GM21381 (cell line): ENCODE results near the gene RICTOR.

Experiments
- ATAC-seq: cut with Tn5 transposase; IDR thresholded peaks from one replicate; pipeline ENCODE4 v1.9.1; 2021; ENCODE audit warnings: mild to moderate bottlenecking, moderate library complexity; ENCODE audit not compliant: unreplicated experiment

Gene RICTOR

GRCh38 chr5:39074017-39074814 is at the start of gene RICTOR:
Gene RICTOR (minus strand): TSS chr5:39074399. CDS start chr5:39074377, 22 bp downstream.
- ATAC-seq: peak; percentile 72

DNA sequence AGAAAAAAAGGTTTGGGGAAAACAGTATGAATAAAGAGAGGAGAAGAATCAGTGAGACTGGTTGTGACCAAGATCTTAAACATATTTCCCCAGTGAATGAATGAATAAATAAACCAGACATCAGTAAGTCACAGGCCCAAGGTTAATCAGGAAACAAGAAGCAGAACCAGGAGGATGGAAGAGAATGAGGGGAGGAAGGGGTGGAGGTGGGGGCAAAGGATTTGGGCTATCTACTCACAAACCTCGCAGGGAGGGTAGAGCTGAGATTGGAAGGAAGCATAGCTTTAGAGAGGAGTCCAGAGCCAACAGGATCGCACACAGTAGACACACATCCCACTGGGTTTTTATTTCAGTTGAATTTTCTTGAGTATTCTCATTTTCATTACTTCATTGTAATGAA is 47.7 kb upstream of the RICTOR start:
- no peak for ATAC-seq

GRCh38 chr5:39121315-39121714 is 47.1 kb upstream of the RICTOR start:
- ATAC-seq: no peak

DNA sequence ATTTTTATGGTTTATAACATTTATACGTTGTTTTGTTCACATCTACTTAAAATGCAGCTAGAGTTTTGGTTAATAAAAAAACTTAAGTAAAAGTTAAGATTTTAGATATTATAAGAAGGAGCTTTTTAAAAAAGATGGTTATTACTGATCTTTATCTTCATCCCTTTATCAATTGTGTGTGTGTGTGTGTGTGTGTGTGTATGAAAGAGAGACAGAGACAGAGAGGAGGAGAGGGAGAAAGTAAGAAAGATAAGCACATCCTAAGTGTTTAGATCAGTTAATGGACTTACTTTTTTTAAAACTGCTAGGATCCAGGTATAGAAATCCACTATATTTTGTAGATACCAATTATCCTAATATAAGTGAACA is 45.8 kb upstream of the RICTOR start:
- no peak for ATAC-seq

DNA sequence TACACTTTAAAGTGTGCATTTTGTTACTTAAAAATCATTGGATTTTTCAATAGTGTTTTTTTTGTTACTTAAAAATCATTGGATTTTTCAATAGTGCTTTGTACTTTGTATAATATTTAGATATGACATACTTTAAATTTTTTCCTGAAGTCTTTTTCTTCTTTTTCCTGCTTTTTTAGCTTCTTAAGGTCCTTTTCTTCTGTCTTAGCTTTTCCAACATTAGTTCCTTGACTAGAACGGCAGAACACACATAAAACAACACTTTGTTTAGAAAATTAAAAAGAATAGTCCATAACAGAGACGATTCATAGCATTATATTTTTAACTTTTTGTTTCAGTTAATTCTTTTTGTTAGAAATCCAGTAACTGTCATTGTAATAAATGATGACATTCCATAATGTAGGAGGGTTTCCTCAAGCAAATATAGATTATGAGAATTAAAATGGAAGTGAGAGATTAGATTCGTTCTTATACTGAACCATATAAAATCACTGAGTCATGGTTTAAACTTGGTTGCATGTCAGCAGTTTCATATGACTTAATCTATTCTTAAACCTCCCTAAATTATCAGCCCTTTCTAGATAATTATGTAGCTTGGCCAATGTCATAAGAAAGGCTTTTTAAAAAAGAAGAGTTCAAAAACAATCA is 45.3 kb upstream of the RICTOR start:
- no peak for ATAC-seq

DNA sequence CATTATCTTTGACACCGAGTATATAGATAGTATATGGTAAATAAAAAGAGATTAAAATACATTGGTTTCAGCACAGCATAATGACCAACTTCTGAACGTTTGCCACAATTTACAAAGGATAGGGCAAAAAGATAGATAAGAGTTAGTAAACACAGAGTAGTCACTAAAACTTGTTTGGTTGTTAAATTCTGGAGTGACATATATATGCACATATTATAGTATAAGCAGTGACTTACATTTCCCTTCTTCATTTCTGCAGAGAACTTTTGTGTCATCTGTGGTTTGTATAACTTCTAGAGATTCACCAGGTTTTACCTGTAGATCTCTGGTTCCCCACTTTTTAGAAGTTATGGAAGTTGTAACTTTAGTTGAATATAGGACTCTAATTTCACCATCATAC is 44.4 kb upstream of the RICTOR start:
- no peak for ATAC-seq

GRCh38 chr5:39117401-39117800 is 43.2 kb upstream of the RICTOR start:
- no peak for ATAC-seq

DNA sequence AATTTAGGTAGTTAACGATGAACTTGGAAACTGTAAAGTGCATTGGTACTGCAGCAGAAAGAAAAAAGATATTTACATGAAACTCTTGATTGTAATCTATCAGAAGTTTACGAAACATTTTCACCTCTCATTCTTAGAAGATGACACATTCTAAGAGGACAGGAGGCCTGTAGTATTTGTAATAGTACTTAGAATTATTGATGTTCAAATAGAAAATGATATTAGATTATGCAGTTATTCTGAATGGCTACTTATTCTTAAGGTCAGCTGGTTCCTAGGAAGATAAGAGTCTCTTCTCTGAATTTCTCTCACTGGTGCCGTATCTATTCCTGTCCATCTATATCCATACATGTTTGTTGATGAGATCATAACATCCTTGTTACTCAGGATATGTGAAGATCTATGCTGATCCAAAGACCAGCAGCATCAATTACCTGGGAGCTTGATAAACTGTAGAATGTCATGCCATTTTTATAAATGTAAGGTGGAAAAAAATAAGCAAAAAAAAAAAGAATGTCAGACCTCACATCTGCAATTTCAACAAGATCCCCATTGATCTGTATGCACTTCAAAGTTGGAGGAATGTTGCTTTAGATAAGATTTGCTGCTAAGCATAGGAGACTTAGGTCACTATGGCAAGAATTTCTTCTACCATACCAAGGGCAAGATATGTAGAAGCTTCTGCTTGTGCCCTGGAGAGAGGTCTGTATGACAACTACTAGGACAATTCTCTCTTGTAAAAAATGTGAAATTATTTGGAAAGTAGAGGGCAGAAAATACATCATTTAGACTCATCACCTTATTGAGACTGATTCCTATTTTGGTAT is 42.4 kb upstream of the RICTOR start:
- ATAC-seq: no peak

DNA sequence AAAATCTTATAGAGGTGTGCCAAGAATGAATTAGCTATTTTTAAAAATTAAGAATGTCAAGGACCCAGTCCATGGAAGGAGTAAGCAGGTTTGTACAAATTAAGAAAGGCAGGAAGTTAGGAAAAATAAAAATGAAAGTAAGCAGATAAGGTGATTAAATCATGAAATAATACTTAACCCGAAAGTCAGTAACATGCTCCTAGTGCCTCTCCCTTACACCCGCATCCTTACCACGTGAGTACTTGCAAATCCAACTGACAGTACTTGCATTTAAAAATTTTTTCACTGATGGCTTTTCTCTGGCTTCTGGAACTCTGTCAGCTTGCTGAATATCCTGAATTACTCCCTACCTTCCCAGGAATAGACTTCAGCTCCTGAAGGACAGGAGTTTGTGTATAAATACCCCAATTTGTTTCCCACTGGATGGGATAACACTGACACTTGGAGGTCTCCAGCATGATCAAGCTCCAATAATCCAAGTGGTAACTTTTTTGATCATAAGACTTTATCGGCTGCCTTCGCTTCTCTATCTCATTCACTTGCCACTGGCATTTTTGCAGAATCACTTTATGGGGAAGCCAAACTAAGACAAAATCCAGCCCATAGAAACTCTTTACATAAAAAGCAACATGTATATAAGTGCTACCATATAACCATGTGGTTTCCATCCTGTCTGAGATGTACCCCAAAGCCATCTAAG is 41.6 kb upstream of the RICTOR start:
- ATAC-seq: no peak

DNA sequence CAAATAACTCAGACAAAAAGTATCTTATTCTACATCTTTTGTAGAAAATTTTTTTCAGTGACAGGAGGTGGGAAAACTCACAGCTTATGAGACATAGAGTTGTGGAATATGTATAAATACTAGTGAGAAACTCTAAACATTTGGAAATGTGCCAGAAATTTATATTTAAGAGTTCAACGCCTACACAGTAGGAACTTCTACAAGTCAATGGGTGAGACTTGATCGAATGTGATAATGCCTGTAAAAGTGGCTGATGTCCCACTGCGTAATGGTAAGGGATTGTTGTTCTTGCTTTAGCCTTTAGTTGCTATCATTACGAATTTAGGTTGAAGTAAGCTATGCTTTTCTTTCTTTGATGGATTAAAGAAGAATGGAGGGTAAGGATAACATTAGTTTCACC is 40.0 kb upstream of the RICTOR start:
- ATAC-seq: no peak

GRCh38 chr5:39113354-39113953 is 39.3 kb upstream of the RICTOR start:
- no peak for ATAC-seq

DNA sequence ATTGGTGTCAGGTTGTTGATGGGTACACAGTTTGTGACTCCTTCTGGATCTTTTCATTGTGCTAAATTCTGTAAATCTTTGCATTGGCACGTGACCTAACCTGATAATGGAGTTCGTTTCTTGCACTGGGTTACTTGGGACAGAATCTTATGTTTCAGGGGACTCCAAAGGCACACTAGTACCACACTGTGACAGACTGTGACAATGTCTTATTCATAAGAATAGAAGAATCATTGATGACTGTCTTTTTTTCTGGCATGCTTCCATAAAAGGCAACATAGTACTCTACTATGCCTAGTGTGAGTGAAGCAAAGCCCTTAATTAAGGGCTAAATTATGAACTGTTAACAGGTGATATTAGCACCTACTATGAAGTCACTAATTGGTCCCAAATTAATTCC is 35.4 kb upstream of the RICTOR start:
- no peak for ATAC-seq

- ATAC-seq: no peak
These were observed 34.8 kb upstream of the RICTOR start for GRCh38 chr5:39108987-39109386.

GRCh38 chr5:39107350-39107749 is 33.2 kb upstream of the RICTOR start:
- no peak for ATAC-seq

DNA sequence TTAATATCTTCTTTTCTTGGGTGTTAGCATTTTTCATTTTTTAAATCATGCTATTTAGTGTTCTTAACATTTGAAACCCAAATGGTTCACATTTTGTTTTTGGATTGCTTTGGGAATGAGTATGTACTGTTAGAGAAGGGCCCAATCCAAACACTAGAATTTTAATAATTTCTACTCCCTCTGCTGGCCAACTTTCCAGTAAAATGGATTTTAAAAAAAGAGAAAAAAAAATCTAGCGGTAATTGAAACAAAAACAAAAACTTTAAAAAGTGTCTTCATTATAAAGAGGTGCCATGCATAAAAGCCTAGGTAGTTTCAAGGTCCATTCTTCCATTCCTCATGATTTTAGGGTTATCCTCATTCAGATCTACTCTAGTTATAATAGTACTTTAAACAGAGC is 32.1 kb upstream of the RICTOR start:
- no peak for ATAC-seq

DNA sequence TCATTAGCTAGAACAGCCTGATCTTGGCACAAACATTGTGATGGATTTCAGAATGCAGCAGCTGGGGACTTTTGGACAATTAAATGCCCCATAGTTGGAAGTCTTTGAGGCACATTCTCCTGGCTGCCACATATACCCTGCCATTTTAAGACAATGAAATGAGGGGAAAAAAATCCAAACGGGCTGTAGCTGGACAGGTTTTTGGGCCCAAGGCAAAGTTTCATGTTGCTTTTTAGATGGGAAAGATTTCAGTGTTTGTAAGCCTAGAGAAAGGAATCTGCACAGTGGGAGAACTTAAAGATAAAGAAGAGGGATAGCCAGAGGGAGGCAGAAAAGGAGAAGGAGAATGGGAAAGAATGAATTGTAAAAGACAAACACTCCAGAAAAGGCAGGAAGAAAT is 30.0 kb upstream of the RICTOR start:
- ATAC-seq: no peak

GRCh38 chr5:39102684-39103155 is 28.5 kb upstream of the RICTOR start:
- ATAC-seq: no peak

- no peak for ATAC-seq
These were observed 26.7 kb upstream of the RICTOR start for GRCh38 chr5:39100851-39101396.

DNA sequence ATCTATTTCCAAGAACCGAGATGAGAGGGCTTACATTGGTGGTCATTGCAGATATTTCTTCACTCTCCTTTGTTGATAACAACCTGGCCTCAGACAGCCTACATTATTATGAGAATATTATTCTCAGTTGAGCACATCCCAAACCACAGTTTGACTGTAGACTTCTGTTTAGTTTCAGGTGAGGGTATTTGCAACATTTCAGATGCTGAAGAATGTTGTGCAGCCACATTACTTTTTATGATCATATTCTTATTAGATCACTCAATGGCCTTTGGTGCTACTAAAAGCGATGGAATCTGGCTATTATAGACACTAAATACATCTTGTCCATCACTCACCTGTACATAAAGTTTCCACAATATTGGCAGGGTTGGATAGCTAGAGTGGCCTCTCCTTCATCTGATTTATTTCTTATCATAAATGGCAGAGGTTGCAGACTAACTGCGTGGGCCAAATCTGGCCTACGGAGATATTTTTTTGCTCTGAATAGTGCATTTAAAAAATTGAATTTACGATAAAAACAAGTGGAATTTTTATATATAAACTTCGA is 26.2 kb upstream of the RICTOR start:
- ATAC-seq: no peak

GRCh38 chr5:39099831-39100230 is 25.6 kb upstream of the RICTOR start:
- no peak for ATAC-seq
